ENCODE measurements around the gene NEK11.

The NEK11 gene

DNA sequence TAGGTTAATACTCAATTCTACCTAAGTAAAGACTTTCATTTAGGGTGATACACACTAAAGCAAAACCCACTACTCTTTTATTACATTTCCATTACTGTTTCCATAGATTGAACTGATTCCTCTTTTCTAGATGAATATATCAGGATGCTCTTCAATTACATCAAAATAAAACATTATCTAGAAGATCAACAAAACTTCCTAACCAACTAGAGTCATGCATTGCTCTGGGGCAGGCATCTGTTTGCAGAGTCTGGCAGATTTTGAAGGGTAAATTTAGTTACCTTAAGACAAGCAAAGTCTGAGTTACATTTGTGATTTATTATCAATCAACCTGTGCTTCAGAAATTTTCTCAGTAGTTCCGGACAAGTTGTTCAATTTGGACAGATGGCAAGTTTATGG, 117.1 kb downstream of the NEK11 start:
- DNase-seq: no peak

DNA sequence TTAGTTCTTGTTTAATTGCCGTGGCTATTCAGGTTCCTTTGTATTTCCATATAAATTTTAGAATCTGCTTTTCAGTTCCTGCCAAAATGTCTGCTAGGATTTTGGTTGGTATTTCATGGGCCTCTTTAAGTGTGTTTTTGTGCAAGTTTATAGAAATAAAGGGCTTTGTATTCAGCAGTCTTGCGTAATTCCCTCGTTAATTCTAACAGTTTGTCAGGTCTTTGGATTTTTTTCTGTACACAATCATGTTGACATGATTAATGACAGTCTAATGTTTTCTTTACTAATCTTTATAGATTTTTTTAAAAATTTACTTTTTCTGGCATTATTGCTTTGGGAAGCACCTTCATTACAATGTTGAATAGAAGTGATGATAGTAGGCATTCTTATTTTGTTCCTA, 120.9 kb downstream of the NEK11 start:
- no peak for DNase-seq

DNA sequence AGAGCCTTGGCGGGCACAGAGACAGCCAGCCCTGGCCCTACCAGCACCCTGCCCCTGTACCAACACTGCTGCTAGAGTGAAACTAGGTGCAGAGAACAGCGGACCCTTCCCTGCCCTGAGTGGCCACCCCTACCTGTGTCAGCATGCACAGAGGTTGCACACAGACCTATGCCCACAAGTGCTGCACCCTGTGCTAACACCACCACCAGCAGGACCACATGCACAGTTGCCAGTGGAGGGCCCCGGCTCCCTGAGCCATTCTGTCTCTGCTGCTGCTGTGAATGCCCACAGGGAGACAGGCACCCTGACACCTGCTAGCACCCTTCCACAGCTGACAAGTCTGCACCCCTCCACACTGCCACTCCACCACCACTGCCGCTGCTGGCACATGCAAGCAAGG, 131.8 kb downstream of the NEK11 start:
- DNase-seq: no peak

DNA sequence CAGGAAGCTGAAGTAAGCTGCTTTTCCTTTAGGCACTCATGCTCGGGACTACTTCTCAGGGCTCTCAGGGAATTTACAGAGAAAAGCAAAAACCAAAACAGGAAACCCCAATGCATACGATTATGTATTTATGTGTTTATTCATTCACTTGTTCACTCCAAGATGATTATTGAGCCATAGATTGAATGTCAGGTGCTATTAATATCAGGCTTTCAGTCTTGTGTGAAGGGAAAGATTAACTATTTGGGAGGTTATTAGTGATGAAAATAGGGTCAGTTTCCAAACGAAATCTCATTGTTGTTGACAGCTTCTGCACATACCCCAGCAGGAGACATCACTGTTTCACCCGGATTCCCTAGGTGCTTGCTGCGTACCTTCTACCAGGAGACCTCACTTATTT, 135.8 kb downstream of the NEK11 start:
- DNase-seq: no peak

DNA sequence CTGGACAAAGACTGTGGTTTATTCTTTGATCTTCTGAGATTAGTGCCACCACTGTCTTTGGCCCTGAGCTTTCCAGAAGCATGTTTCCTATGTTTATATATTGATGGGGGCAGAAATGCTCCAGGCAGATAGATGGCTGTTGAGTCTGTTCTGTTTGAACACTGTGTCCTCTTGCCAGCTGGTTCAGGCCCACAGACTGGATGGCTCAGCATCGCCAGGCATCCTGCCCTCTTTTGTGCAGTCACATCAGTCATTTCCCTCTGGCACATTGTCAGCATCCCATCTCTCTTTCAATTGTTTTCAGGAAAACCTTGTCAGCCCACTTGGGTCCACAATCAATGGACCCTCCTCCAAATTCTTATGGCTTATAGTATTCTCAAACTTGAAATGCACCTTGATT, 141.2 kb downstream of the NEK11 start:
- DNase-seq: no peak

DNA sequence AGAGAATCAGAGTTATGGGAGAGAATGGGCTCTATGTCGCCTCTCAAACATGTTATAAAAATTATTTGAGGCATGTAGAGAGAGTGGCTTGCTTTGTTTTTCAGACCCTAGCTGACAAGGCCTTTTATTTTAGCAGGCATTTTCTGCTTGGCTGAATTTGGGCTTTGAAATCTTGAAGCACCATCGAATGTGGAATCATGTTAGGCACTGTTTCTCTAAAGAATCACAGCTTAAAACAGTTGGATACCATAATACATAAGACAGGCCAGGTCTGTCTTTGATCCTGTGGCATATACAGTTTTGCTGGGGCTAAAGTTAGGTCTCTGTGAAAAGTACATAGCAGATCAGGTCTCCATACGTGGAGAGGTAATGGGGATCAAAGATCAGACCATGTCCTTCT, 142.7 kb downstream of the NEK11 start:
- DNase-seq: no peak

DNA sequence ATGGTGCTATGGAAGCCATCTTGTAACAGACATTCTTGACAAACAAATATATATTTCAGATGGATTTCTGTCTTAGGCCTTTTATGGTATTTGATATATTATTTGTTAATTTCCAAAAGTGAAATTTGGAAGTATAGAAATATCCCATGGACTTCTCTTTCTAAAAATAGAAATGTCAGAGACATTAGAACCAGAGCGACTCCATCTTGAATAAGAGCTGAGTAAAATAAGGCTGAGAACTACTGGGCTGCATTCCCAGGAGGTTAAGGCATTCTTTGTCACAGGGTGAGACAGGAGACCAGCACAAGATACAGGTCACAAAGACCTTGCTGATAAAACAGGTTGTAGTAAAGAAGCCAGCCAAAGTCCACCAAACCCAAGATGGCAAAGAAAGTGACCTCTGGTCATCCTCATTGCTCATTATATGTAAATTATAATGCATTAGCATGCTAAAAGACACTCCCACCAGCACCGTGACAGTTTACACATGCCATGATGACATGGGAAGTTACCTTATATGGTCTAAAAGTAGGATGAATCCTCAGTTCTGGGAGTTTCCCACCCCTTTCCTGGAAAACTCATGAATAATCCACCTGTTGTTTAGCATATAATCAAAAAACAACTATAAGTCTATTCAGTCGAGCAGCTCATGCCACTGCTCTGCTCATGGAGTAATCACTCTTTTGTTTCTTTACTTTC, 146.0 kb downstream of the NEK11 start:
- no peak for DNase-seq

DNA sequence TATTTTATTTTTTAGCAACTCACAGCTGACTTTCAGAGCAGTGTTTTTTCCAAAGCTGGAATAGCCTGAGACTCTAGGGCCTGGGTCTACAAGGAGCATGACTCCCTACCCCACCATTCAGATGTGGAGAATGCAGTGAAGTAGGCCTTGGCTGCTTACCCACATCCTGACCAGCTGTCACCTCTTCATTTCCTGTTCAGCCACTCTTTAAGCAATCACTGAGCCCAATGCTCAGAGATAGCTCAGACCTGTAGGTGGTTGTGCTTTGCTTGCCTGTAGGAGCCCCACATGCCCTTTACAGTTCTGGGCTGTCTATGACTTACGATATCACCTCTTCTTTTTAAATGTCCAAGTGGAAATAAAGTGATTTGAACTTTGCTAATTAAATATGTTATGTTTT, 148.1 kb downstream of the NEK11 start:
- no peak for DNase-seq

DNA sequence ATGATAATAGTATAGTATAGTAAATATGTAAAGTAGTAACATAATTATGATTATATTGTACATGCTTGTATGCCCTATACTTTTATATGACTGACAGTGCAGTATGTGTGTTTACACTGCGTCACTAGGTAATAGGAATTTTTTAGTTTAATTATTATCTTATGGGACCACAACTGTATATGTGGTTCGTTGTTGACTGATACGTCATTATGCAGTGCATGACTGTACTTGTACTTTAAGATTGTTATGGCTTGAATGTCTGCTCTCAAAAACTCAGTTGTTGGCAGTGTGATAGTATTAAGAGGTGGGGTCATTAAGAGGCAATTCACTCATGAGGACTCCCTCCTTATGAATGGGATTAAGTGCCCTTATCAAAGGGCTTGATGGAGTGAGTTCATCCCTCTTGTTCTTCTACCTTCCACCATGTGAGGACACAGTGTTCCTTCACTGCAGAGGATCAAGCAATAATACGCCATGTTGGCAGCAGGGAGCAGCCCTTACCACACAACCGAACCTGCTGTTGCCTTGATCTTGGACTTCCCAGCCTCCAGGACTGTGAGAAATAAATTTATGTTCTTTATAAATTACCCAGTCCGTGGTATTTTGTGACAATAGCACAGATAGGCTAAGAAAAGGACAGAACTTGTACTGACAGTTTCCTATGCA, 152.2 kb downstream of the NEK11 start:
- no peak for DNase-seq

DNA sequence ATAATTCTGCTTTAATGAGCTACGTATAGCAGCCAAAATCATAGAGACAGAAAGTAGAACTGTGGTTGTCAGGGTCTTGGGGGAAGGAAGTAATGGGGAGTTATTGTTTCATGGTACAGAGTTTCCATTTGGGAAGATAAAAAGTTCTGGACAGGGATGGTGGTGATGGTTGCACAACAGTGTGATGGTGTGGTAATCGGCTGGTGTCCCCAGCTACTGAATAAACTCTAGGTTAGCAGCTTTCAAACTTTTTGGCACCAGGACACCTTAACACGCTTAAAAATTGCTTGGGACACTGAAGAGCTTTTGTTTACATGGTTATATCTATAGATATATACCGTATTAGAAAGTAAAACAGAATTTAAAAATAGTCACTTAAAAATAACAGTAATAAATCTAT, 166.0 kb downstream of the NEK11 start:
- no peak for DNase-seq

DNA sequence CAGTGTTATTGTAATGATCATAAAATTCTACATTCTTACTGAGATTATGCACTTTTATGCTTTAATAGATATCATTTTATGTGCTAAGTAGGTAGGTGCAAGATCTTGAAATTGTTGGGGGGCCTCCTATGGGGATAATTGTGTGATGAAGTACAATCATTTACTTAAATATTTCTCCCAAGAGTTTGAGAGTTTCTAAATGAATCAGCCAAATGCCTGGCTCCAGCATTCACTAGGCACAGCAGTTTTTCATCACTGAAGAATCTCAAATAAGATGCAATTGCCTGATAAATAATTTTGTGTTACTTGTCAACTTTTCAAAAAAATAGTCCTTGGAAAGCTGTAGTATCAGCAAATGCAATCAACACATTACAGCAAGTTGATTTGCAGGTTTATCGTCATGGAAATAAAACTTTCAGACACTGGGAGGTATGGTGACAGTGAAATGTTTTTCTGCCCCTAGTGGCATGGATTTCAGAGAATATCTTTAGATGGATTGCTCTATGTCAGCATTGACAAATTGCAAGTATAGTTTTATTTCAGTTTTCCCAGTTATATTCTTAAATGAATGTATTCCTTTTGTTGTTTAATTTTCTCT, 167.1 kb downstream of the NEK11 start:
- no peak for DNase-seq

DNA sequence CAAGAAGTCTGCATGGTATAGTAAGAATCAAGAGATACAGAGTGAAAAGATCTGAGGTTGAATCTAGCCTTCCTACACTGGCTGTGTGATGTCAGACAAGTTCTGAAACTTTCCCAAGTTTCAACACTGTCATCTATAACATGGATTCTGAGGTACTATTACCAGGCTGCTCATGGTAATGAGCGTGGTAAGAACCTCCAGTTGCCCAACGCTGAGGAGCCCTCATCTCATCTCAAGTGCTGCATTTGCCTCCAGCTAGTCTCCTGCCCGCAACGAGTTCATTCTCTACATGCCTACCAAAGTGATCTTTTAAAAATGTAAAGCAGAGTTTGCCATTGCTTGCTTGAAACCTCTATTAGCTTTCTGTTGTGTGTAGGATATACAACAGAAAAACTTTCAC, 168.1 kb downstream of the NEK11 start:
- DNase-seq: no peak

DNA sequence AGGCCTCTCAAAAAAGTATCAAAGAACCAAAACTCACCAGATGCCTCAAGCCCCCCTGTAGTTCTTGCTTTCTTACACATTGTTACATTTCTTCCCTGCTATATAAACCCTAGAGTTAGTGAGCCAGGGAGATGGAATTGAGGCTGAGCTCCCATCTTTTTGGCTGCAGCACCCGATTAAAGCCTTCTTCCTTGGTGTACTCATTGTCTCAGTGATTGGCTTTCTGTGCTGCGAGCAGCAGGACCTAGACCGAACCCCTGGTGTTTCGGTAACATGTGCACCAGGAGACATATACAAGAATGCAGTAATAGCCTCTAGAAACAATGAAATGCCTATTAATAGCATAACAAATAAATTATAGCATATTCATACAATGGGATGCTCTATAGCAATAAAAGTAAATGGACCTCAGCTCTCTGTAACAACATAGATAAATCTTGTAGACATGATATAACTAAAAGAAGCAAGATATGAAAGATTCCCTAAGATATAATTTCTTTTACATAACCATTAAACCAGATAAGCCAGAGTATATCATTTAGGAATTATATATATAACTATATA, 174.0 kb downstream of the NEK11 start:
- DNase-seq: no peak

DNA sequence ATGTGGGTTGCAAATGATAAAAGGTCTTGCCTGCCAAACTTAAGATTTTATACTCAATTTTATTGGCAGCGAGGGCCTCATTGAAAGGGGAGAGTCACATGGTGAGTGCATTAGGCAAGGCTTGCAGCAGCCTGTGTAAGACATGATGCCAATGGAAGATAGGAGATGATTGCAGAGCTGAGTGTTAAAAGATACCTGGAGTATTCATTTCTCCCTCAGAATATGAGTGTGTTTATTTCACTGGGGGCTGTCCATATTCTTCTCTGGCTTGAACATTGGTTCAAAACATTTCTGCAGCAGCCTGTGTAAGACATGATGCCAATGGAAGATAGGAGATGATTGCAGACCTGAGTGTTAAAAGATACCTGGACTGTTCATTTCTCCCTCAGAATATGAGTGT, 189.7 kb downstream of the NEK11 start:
- DNase-seq: no peak

DNA sequence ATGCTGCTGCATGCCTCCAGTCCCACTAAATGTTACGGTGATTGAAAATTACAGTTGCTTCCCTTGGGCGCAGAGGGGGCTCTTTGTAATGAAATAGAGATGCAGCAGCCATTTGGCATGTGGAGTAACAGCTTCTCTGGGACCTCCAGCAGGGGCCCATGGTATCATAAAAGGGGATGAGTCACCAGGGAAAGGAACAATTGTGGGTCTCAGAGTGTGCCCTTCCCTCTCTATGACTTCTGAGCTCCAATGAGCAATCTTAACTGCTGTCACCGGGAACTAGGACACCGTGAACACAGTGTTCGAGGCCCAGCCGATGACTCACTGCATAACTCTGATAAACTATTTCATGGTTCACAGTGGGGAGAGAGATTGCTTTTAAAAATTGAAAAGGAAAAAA, 190.1 kb downstream of the NEK11 start:
- DNase-seq: no peak

DNA sequence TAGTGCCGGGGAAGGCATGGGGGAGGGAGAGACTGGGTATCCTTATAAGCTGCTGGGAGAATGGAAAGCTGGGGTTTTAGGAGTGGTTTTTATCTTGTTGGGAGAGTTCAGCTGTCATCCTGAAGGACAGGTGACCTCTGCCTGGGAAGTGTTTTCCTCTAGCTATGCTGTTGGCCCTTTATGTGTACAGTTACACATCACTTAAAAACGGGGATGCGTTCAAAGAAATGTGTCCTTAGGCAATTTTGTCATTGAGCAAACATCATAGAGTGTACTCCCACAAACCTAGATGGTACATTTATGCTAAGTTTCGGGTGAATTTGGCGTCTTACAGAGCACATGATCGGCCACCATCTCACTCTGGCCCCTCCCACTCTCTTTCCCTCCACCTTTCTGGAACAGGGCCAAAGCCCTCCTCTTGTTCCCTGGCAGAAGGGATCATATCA, 190.6 kb downstream of the NEK11 start:
- no peak for DNase-seq

DNA sequence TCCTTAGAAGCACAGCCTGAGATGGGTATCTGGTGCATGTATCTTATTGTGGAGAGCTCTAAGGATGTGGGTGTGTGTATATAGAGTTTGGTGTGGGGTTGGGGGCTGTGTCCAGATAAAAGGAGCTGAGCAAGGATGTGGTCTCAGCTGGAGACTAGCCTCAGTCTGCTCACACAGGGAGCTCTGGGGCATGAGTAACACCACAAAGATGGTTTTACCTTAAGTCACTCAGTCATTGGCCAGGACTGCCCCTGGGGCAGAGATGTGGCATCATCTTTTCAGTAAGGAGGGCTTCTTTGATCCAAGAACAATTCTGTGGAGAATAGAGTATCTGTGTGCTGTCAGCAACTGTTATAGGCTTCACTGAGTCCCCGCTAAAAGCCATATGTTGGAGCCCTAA, 191.5 kb downstream of the NEK11 start:
- DNase-seq: no peak

DNA sequence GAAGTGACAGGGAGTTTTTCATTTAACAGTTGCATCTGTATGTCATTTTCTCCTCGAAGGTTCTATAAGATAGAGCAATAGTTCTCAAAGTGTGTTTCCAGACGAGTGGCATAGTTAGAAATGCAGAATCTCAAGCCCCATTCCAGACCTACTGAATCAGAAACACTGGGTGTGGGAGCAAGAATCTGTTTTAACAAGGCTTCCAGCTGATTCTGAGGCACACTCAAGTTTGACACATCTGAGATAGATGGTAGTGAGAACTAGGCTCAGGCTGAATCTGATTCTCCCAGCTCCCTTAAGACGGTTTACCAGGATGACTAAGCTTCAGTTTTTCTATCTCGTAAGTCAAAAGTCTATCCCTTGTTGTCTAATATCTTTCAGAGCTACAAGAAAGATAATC, 195.1 kb downstream of the NEK11 start:
- no peak for DNase-seq

DNA sequence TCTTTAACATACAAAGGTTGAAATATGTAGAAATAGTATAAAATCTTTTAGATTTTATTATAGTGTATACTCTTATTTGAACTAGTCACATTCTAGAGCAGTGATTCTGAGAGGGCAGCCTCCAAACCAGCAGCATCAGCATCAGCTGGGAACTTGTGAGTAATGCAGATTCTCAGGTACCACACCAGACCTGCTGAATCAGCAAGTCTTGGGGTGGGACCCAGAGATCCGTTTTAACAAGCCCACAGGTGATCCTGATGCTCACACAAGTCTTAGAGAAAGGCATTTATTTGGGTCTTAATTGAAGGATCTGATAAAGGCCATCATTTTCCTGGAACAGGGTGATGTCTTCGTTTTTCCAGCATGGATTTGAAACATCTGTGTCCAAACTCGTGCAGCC, 195.9 kb downstream of the NEK11 start:
- no peak for DNase-seq

DNA sequence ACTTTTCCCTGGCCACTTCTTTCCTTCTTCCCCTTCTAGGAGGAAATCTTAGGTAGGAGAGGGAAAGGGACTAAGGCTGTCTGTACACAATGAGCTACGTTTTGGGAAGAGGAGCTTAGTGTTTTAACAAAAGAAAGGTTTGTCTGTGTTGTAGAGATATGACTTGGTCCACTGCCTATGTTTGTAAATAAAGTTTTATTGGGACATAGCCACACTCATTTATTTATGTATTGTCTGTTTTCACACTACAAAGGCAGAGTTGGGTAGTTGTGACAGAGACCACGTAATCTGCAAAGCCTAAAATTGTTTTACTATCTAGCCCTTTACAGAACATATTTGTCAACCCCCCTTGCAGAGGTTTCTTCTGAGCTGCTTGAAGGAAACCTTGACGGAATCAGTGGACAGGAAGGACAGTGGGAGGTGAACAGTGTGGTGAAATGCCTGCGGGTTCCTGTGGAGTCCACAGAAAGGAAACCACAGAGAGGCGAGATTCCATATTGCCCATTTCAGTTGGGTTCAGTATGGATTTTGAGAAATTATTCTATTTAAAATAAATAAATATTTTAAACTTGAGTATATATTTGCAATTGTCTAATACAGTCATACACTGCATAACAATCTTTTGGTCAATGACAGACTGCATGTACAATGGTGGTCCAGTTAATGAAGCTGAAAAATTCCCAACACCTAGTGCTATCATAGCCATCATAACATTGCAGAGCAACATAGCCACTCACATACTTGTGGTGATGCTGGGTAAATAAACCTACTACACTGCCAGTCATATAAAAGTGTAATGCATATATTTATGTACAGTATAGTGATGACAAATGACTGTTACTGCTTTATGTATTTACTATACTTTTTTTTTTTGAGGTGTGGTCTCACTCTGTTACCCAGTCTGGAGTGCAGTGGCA, 197.0 kb downstream of the NEK11 start:
- no peak for DNase-seq

DNA sequence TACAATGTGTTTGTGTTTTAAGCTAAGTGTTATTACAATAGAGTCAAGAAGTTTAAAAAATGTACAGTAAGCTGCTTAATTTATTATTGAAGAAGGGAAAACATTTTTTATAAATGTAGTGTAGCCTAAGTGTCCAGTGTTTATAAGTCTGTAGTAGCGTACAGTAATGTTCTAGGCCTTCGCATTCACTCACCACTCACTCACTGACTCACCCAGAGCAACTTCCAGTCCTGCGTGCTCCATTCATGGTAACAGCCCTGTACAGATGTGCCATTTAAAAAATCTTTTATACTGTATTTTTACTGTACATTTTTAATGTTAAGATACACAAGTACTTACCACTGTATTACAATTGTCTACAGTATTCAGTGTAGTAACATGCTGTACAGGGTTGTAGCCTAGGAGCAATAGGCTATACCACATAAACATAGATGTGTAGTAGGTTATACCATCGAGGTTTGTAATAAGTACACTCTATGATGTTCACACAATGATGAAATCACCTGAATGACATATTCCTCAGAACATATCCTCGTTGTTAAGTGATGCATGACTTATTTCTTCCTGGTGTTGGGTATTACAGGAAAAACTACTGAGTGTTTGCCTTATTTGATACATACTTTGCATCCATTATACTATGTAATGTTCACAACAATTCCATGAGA, 198.3 kb downstream of the NEK11 start:
- no peak for DNase-seq

DNA sequence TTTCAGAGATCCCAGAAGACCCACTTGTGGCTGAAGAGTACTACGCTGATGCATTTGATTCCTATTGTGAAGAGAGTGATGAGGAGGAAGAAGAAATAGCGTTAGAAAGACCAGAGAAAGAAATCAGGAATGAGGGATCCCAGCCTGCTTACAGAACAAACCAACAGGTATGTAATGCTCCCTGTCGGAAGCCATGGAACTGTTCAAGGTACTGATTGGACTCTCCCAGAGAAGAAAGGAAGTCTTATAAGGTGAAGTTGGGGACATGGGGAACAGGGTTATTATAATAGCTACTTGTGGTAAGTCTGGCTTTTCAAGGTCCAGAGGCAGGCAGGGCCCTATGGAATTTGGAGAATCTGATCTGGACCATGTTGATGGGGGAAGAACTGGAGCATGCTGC, 201.8 kb downstream of the NEK11 start:
- no peak for DNase-seq
